GM18873 (cell line): ENCODE data around the gene MRPL49.
"Not testable (repeated sequence)": the region's sequence is repeated elsewhere in the genome, so short reads cannot be mapped to it uniquely, and the experiment has no call there.

Experiments used
- ATAC-seq: cut with Tn5 transposase; IDR thresholded peaks from one replicate; pipeline ENCODE4 v1.9.1; 2021; ENCODE audit warnings: mild to moderate bottlenecking, moderate library complexity, moderate number of reproducible peaks; ENCODE audit not compliant: unreplicated experiment, low FRiP score

Gene MRPL49

GRCh38 chr11:65160643-65161042 is 38.5 kb downstream of the MRPL49 start:
- no peak for ATAC-seq

- no peak for ATAC-seq
These were observed 41.6 kb downstream of the MRPL49 start for GRCh38 chr11:65163684-65164083.

GRCh38 chr11:65165410-65166317 is 43.5 kb downstream of the MRPL49 start:
- no peak for ATAC-seq

- ATAC-seq, result no peak
These were observed 44.8 kb downstream of the MRPL49 start for GRCh38 chr11:65166893-65167292.

- no peak for ATAC-seq
These were observed 45.5 kb downstream of the MRPL49 start for GRCh38 chr11:65167656-65168055.

- no peak for ATAC-seq
These were observed 47.1 kb downstream of the MRPL49 start for GRCh38 chr11:65169164-65169641.

- ATAC-seq, result no peak
These were observed 48.0 kb downstream of the MRPL49 start, which contains the start of gene SPDYC for GRCh38 chr11:65170058-65170534. Gene SPDYC, plus strand, starts transcription at chr11:65170233. Its CDS starts 1,125 bp downstream, at chr11:65171358.

- ATAC-seq, result no peak
These were observed 50.5 kb downstream of the MRPL49 start for GRCh38 chr11:65172600-65172999.

- not testable (repeated sequence) for ATAC-seq
These were observed 52.5 kb downstream of the MRPL49 start for GRCh38 chr11:65174571-65175010.
